Measurements from ENCODE around the gene ZRANB1. TPM values are rescaled to one million over a fixed set of nuclear protein-coding genes. Genes with fewer than 3 reads are reported as not detected.

Gene ZRANB1
- total and polyA plus RNA-seq, 2 of the 4 experiments (the other 2 are of a cell fraction), result 11.2 to 24.7 TPM

DNA sequence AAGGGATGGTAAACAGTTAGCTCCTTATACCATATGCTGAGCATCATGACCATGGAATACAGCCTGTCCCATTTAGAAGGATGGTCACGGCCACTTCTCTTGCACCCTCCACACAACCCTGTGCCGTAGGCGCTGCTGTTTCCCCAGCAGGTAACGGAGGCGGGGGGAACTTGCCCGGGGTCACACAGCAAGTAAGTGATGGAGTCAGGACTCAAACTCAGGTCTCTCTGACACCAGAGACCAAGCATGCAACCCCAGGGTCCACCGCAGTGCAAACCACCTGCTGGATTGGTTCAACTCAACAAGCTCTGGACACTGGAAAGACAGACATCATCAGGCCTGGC is 71.6 kb downstream of the ZRANB1 start:
- no peak overlapping the region for H3K56ac ChIP-seq (ENCODE audit: extremely low read depth, insufficient read depth, low read length)
- no TSS peak for BruUV-seq (replicated peaks)
- no peak overlapping the region for H3K9ac ChIP-seq (ENCODE audit: low read depth, low read length)
- H3K4me3 ChIP-seq (ENCODE audit: insufficient read depth, low read depth, low read length), result no peak overlapping the region
- intact Hi-C loops (cut with micrococcal nuclease), result no loop called here
- no peak overlapping the region for H3K4ac ChIP-seq (ENCODE audit: low read depth, low read length)
- CTCF ChIA-PET, result no interaction called here
- TF ChIP-seq, protein P1, sequence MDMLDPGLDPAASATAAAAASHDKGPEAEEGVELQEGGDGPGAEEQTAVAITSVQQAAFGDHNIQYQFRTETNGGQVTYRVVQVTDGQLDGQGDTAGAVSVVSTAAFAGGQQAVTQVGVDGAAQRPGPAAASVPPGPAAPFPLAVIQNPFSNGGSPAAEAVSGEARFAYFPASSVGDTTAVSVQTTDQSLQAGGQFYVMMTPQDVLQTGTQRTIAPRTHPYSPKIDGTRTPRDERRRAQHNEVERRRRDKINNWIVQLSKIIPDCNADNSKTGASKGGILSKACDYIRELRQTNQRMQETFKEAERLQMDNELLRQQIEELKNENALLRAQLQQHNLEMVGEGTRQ (IDR thresholded peaks at IDR 0.05; ENCODE audit: low read depth, low read length), result no peak
- TF ChIP-seq, protein P2, sequence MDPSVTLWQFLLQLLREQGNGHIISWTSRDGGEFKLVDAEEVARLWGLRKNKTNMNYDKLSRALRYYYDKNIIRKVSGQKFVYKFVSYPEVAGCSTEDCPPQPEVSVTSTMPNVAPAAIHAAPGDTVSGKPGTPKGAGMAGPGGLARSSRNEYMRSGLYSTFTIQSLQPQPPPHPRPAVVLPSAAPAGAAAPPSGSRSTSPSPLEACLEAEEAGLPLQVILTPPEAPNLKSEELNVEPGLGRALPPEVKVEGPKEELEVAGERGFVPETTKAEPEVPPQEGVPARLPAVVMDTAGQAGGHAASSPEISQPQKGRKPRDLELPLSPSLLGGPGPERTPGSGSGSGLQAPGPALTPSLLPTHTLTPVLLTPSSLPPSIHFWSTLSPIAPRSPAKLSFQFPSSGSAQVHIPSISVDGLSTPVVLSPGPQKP (IDR thresholded peaks at IDR 0.05; ENCODE audit: borderline replicate concordance, low read depth, low read length), result no peak
- TF ChIP-seq RCOR1 (IDR thresholded peaks at IDR 0.05; ENCODE audit: insufficient replicate concordance, low read length) (no peak), BHLHE40 (IDR thresholded peaks at IDR 0.05; ENCODE audit: low read depth, low read length) (no peak), NFE2L2 (IDR thresholded peaks at IDR 0.05; ENCODE audit: low read depth, low read length) (no peak), CEBPB (IDR thresholded peaks at IDR 0.05; ENCODE audit: low read depth, low read length) (no peak), FOS (IDR thresholded peaks at IDR 0.05; ENCODE audit: low read depth, low read length) (no peak), MAFK (IDR thresholded peaks at IDR 0.05; ENCODE audit: low read depth, low read length) (no peak)
- DNase-seq (no peak), ATAC-seq (ENCODE audit: low read depth) (no peak)
- no peak overlapping the region for H4K5ac ChIP-seq (ENCODE audit: low read depth, low read length)
- no peak overlapping the region for H4K91ac ChIP-seq (ENCODE audit: insufficient read depth, low read depth, low read length)
- H3K18ac ChIP-seq (ENCODE audit: low read depth, low read length), result no peak overlapping the region
- no peak overlapping the region for H2BK5ac ChIP-seq (ENCODE audit: low read depth, low read length, poor library complexity, severe bottlenecking)
- no peak overlapping the region for H3K27ac ChIP-seq (ENCODE audit: insufficient read depth, low read length)
- H2BK20ac ChIP-seq (ENCODE audit: low read depth, low read length), result no peak overlapping the region
- no peak overlapping the region for H2AK9ac ChIP-seq (replicated peaks; ENCODE audit: low read depth, low read length, poor library complexity)
- H2AK5ac ChIP-seq (ENCODE audit: low read depth, low read length), result no peak overlapping the region
- POLR2A ChIA-PET (ENCODE audit: unreplicated experiment), result no interaction called here
- dilution Hi-C loops (cut with HindIII; ENCODE audit: low sequenced_read_pairs, unreplicated experiment), result no loop called here
- no peak overlapping the region for H3K4me2 ChIP-seq (ENCODE audit: low read depth, low read length)
- H3K36me3 ChIP-seq (ENCODE audit: control insufficient read depth, insufficient read depth, low read length), result peaks cover 24% of the 10 kb centered on the region
- in situ Hi-C loops (cut with MboI; ENCODE audit: low sequenced_read_pairs), result no loop called here
- no peak overlapping the region for H3K23ac ChIP-seq (ENCODE audit: low read depth, low read length)
- peaks cover 34% of the 10 kb centered on the region for H3K9me1 ChIP-seq (ENCODE audit: insufficient read depth, low read length)
- H3K27me3 ChIP-seq (ENCODE audit: control insufficient read depth, insufficient read depth, low read length), result no peaks in the 10 kb centered on the region
- H2BK15ac ChIP-seq (ENCODE audit: low read depth, low read length), result no peak overlapping the region
- peaks cover 88% of the 10 kb centered on the region for H4K20me1 ChIP-seq (ENCODE audit: insufficient read depth, low read length)
- no peak overlapping the region for H2BK120ac ChIP-seq (ENCODE audit: low read depth, low read length)
- H3K79me1 ChIP-seq (ENCODE audit: low read depth in 1 of 2, low read length in 2 of 2), result peaks cover 38 to 97% of the 10 kb centered on the region in 2 experiments
- peaks cover 3% of the 10 kb centered on the region; the same call in 1 of the 2 replicates for H3K4me1 ChIP-seq (ENCODE audit: control insufficient read depth, insufficient read depth, low read length)
- no peak overlapping the region for H2AFZ ChIP-seq (replicated peaks; ENCODE audit: low read length, poor library complexity)
- H3K14ac ChIP-seq (replicated peaks; ENCODE audit: low read depth, low read length), result no peak overlapping the region
- no peaks in the 10 kb centered on the region for H3K9me3 ChIP-seq (ENCODE audit: control insufficient read depth, insufficient read depth, low read length)
- H4K8ac ChIP-seq (ENCODE audit: low read depth in 2 of 2, low read length in 2 of 2), result no peak overlapping the region
- WGBS, 2 experiments (ENCODE audit: extremely low coverage in 2 of 2, insufficient read length in 1 of 2), result 100% methylated on average over 2 of the region's 7 CpGs; no CpG with 5 or more reads in 1 of the 2 experiments

Measured in IMR-90 (cell line).